Measurements from ENCODE around the gene ITGB5.

ITGB5 gene

GRCh38 chr3:124904835-124905492, 17.8 kb upstream of the ITGB5 start:
- TF ChIP-seq OSR1 (CRISPR knock-in tag; IDR thresholded peaks at IDR 0.05) (no peak), ISL1 (CRISPR knock-in tag; IDR thresholded peaks at IDR 0.05) (no peak), TCF4 (CRISPR knock-in tag; IDR thresholded peaks at IDR 0.05; ENCODE audit: borderline replicate concordance) (no peak), ZFP30 (CRISPR knock-in tag; IDR thresholded peaks at IDR 0.05) (no peak), ZNF8 (CRISPR knock-in tag; IDR thresholded peaks at IDR 0.05) (no peak), CREB5 (CRISPR knock-in tag; IDR thresholded peaks at IDR 0.05; ENCODE audit: low read depth) (no peak), ZC3H10 (CRISPR knock-in tag; IDR thresholded peaks at IDR 0.05) (no peak), PATZ1 (CRISPR knock-in tag; IDR thresholded peaks at IDR 0.05; ENCODE audit: borderline replicate concordance) (no peak), CSRNP3 (CRISPR knock-in tag; IDR thresholded peaks at IDR 0.05) (no peak), TOX (CRISPR knock-in tag; IDR thresholded peaks at IDR 0.05; ENCODE audit: borderline replicate concordance) (no peak), ZNF70 (CRISPR knock-in tag; IDR thresholded peaks at IDR 0.05) (no peak)

GRCh38 chr3:124903896-124904834, 17.0 kb upstream of the ITGB5 start:
- ATAC-seq = no peak
- no peak for TF ChIP-seq CREB5 (CRISPR knock-in tag; IDR thresholded peaks at IDR 0.05; ENCODE audit: low read depth)
- TF ChIP-seq TOX (CRISPR knock-in tag; IDR thresholded peaks at IDR 0.05; ENCODE audit: borderline replicate concordance) = no peak
- no peak for TF ChIP-seq GLIS3 (CRISPR knock-in tag; IDR thresholded peaks at IDR 0.05)
- no peak for TF ChIP-seq SNAI2 (CRISPR knock-in tag; IDR thresholded peaks at IDR 0.05)
- no peak for TF ChIP-seq ZC3H10 (CRISPR knock-in tag; IDR thresholded peaks at IDR 0.05)
- no peak for TF ChIP-seq PPARA (CRISPR knock-in tag; IDR thresholded peaks at IDR 0.05; ENCODE audit: borderline replicate concordance)
- TF ChIP-seq POU6F1 (CRISPR knock-in tag; IDR thresholded peaks at IDR 0.05; ENCODE audit: borderline replicate concordance, low read depth) = no peak
- TF ChIP-seq ESRRG (CRISPR knock-in tag; IDR thresholded peaks at IDR 0.05) = no peak
- no peak for TF ChIP-seq ZNF70 (CRISPR knock-in tag; IDR thresholded peaks at IDR 0.05)
- no peak for TF ChIP-seq CSDC2 (CRISPR knock-in tag; IDR thresholded peaks at IDR 0.05)
- TF ChIP-seq ZFP30 (CRISPR knock-in tag; IDR thresholded peaks at IDR 0.05) = no peak

More at GRCh38 chr3:124904835-124905492, 17.8 kb upstream of the ITGB5 start:
- ATAC-seq = no peak

GRCh38 chr3:124896824-124897526, 9.8 kb upstream of the ITGB5 start:
- TF ChIP-seq CSDC2 (CRISPR knock-in tag; IDR thresholded peaks at IDR 0.05) (no peak), ZC3H10 (CRISPR knock-in tag; IDR thresholded peaks at IDR 0.05) (no peak), ZFP3 (CRISPR knock-in tag; IDR thresholded peaks at IDR 0.05) (peak; percentile 51; the same call in 1 of the 2 replicates), ZNF70 (CRISPR knock-in tag; IDR thresholded peaks at IDR 0.05) (no peak), BACH2 (CRISPR knock-in tag; IDR thresholded peaks at IDR 0.05; ENCODE audit: borderline replicate concordance) (no peak)

More at GRCh38 chr3:124896824-124897526, 9.8 kb upstream of the ITGB5 start:
- ATAC-seq = no peak

All from SK-N-SH treated with all-trans-retinoic acid at 6 μM for 48 hours (cell line).